Limb (tissue), 2 donors: ENCODE data around the gene GRIK3.

Source experiments
- DNase-seq, 2 donors: peaks; one replicate each; pipeline ENCODE4 v3.0.0-alpha.2; 2016; ENCODE audit errors: extremely low spot score in 2 of 2

GRIK3 gene

GRCh38 chr1:37016121-37016520 is 18.2 kb downstream of the GRIK3 start:
- no peak for DNase-seq

GRCh38 chr1:37015713-37016112 is 18.6 kb downstream of the GRIK3 start:
- no peak for DNase-seq

- DNase-seq = no peak
Observed at GRCh38 chr1:37012226-37012625, 22.1 kb downstream of the GRIK3 start.

- DNase-seq = no peak
Observed at GRCh38 chr1:37010011-37010410, 24.3 kb downstream of the GRIK3 start.

GRCh38 chr1:37009521-37009920 is 24.8 kb downstream of the GRIK3 start:
- DNase-seq = no peak

- no peak for DNase-seq
Observed at GRCh38 chr1:37006132-37006868, 28.0 kb downstream of the GRIK3 start.

GRCh38 chr1:37002898-37003297 is 31.4 kb downstream of the GRIK3 start:
- no peak for DNase-seq

GRCh38 chr1:37001703-37002102 is 32.6 kb downstream of the GRIK3 start:
- DNase-seq = no peak

- no peak for DNase-seq
Observed at GRCh38 chr1:36996106-36996505, 38.2 kb downstream of the GRIK3 start.

- no peak for DNase-seq
Observed at GRCh38 chr1:36994868-36995267, 39.4 kb downstream of the GRIK3 start.

- no peak for DNase-seq
Observed at GRCh38 chr1:36994294-36994693, 40.0 kb downstream of the GRIK3 start.

- DNase-seq = no peak
Observed at GRCh38 chr1:36992139-36992943, 42.0 kb downstream of the GRIK3 start.

- no peak for DNase-seq
Observed at GRCh38 chr1:36991551-36991950, 42.8 kb downstream of the GRIK3 start.

- DNase-seq = no peak
Observed at GRCh38 chr1:36990928-36991327, 43.4 kb downstream of the GRIK3 start.

- no peak for DNase-seq
Observed at GRCh38 chr1:36989241-36989640, 45.1 kb downstream of the GRIK3 start.

- no peak for DNase-seq
Observed at GRCh38 chr1:36988741-36989193, 45.5 kb downstream of the GRIK3 start.

GRCh38 chr1:36988321-36988720 is 46.0 kb downstream of the GRIK3 start:
- no peak for DNase-seq

- no peak for DNase-seq
Observed at GRCh38 chr1:36987276-36987675, 47.0 kb downstream of the GRIK3 start.

- no peak for DNase-seq
Observed at GRCh38 chr1:36986241-36986985, 47.9 kb downstream of the GRIK3 start.

GRCh38 chr1:36984675-36985074 is 49.6 kb downstream of the GRIK3 start:
- DNase-seq = no peak

- DNase-seq = no peak
Observed at GRCh38 chr1:36984026-36984425, 50.3 kb downstream of the GRIK3 start.

- no peak for DNase-seq
Observed at GRCh38 chr1:36982709-36983108, 51.6 kb downstream of the GRIK3 start.
